Measurements from ENCODE around the gene KRT6C.

KRT6C gene

GRCh38 chr12:52438305-52439301 is 35.0 kb downstream of the KRT6C start:
- no peak for TF ChIP-seq CTCF (conservative IDR thresholded peaks at IDR 0.05; ENCODE audit: low read depth, low read length)
- no peak overlapping the region for H3K4me3 ChIP-seq (ENCODE audit: low read length)

GRCh38 chr12:52437508-52437907 is 36.1 kb downstream of the KRT6C start:
- H3K4me3 ChIP-seq (ENCODE audit: low read length) = no peak overlapping the region
- no peak for DNase-seq (ENCODE audit: low read depth)
- no peak for TF ChIP-seq CTCF (conservative IDR thresholded peaks at IDR 0.05; ENCODE audit: low read depth, low read length)

More at GRCh38 chr12:52438305-52439301, 35.0 kb downstream of the KRT6C start:
- no peak for DNase-seq (ENCODE audit: low read depth)

- H3K4me3 ChIP-seq (ENCODE audit: low read length) = no peak overlapping the region
- no peak for TF ChIP-seq CTCF (conservative IDR thresholded peaks at IDR 0.05; ENCODE audit: low read depth, low read length)
- DNase-seq (ENCODE audit: low read depth) = no peak
Observed at GRCh38 chr12:52436828-52437474, 36.7 kb downstream of the KRT6C start.

GRCh38 chr12:52436000-52436827 is 37.4 kb downstream of the KRT6C start:
- DNase-seq (ENCODE audit: low read depth) = no peak
- H3K4me3 ChIP-seq (ENCODE audit: low read length) = no peak overlapping the region
- no peak for TF ChIP-seq CTCF (conservative IDR thresholded peaks at IDR 0.05; ENCODE audit: low read depth, low read length)

GRCh38 chr12:52435659-52435999 is 38.0 kb downstream of the KRT6C start:
- no peak for DNase-seq (ENCODE audit: low read depth)
- no peak for TF ChIP-seq CTCF (conservative IDR thresholded peaks at IDR 0.05; ENCODE audit: low read depth, low read length)
- no peak overlapping the region for H3K4me3 ChIP-seq (ENCODE audit: low read length)

- no peak for TF ChIP-seq CTCF (conservative IDR thresholded peaks at IDR 0.05; ENCODE audit: low read depth, low read length)
- no peak for DNase-seq (ENCODE audit: low read depth)
- no peak overlapping the region for H3K4me3 ChIP-seq (ENCODE audit: low read length)
Observed at GRCh38 chr12:52434760-52435530, 38.7 kb downstream of the KRT6C start.

Data from retinal pigment epithelial cell (primary cell).